ENCODE results near the gene POLR2H.

Gene POLR2H

DNA sequence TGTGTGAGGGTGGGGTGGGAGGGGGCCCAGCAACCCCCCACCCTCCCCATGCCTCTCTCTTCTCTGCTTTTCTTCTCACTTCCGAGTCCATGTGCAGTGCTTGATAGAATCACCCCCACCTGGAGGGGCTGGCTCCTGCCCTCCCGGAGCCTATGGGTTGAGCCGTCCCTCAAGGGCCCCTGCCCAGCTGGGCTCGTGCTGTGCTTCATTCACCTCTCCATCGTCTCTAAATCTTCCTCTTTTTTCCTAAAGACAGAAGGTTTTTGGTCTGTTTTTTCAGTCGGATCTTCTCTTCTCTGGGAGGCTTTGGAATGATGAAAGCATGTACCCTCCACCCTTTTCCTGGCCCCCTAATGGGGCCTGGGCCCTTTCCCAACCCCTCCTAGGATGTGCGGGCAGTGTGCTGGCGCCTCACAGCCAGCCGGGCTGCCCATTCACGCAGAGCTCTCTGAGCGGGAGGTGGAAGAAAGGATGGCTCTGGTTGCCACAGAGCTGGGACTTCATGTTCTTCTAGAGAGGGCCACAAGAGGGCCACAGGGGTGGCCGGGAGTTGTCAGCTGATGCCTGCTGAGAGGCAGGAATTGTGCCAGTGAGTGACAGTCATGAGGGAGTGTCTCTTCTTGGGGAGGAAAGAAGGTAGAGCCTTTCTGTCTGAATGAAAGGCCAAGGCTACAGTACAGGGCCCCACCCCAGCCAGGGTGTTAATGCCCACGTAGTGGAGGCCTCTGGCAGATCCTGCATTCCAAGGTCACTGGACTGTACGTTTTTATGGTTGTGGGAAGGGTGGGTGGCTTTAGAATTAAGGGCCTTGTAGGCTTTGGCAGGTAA is 16.0 kb upstream of the POLR2H start:
- Histone ChIP-seq H3K36me3 (ENCODE audit: control insufficient read depth, insufficient read depth, low read length) (peaks cover 19% of the 10 kb centered on the region), H3K4me3 (ENCODE audit: low read depth, low read length) (no peak overlapping the region), H3K27ac (ENCODE audit: low read depth, low read length) (peak overlapping the region; percentile 72), H3K27me3 (ENCODE audit: control insufficient read depth, insufficient read depth, low read length) (no peaks in the 10 kb centered on the region), H3K4me1 (ENCODE audit: control insufficient read depth, insufficient read depth, low read length) (peaks cover 6% of the 10 kb centered on the region), H3K9ac (ENCODE audit: low read depth, low read length) (no peak overlapping the region), H3K9me3 (ENCODE audit: control insufficient read depth, insufficient read depth, low read length) (no peaks in the 10 kb centered on the region)

DNA sequence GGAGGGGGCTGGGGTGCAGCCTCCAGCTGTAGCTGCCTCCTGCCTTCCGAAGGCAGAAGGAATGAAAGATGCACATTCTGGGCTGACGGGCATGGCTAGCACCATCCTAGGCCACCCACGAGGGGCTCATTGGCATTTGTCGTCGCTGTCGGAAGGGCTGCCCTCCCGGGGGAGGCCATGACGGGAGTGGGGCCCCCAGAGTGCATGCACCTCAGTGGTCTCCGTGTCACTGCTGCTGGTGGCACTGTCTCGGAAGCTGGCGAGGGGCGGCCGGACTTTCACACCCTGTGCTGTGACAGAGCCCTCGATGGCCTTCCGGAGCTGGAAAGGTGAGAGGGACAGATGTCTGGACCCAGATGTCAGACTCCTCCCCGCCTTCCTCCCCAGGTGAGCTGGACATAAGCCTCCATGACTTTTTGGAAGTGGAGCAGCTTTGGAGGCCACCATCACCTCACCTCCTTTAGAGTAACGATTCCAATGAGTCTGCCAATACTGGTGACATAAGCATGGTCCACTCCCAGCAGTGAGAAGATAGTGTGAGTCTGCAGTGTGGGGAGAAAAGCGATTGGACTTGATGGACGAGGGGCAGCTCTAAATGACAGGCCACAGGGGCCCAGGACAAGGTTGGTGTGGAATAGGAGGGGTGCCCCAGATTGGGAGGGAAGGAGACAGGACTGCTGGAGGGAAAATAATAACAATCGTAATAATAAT is 14.9 kb upstream of the POLR2H start:
- H3K9ac ChIP-seq (ENCODE audit: low read depth, low read length) = no peak overlapping the region
- no peak overlapping the region for H3K4me3 ChIP-seq (ENCODE audit: low read depth, low read length)
- peaks cover 15% of the 10 kb centered on the region for H3K4me1 ChIP-seq (ENCODE audit: control insufficient read depth, insufficient read depth, low read length)
- no peaks in the 10 kb centered on the region for H3K9me3 ChIP-seq (ENCODE audit: control insufficient read depth, insufficient read depth, low read length)
- H3K27ac ChIP-seq (ENCODE audit: low read depth, low read length) = no peak overlapping the region
- peaks cover 21% of the 10 kb centered on the region for H3K36me3 ChIP-seq (ENCODE audit: control insufficient read depth, insufficient read depth, low read length)
- no peaks in the 10 kb centered on the region for H3K27me3 ChIP-seq (ENCODE audit: control insufficient read depth, insufficient read depth, low read length)

DNA sequence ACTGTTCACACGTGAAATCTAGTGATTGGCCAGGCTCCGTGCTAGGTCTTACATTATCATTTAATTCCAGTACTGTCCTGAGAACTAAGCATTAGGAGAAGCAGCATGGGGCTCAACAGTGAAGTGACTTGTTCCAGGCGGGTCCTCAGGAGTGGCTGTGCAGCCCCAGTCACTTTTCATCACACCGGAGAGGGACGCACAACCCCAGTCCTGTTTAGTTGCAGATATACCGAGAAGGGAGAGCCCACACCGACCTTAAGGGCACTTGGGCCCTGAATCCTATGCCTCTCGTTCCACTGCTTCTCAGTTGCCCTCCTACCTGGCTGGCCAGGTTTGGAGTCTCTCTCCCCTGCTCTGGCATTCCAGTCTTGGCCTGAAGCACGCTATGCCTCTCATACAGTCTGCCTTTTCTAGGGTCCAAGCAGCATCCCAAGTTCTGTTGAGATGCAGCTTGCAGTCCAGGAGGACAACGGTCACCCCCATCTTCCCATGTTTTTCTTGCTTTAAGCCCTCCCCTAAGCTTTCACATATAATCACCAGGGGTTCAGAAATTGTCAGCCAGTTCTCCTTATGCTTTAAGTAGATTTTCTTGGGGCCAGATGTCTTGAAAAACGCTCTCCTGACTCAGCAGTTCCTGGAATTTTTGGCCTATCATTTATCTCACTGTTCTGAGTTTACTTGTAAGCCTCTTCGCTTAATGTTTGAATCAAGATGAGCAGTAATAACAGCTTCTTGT is 14.0 kb upstream of the POLR2H start:
- H3K9me3 ChIP-seq (ENCODE audit: control insufficient read depth, insufficient read depth, low read length) = no peaks in the 10 kb centered on the region
- H3K27me3 ChIP-seq (ENCODE audit: control insufficient read depth, insufficient read depth, low read length) = no peaks in the 10 kb centered on the region
- H3K4me3 ChIP-seq (ENCODE audit: low read depth, low read length) = no peak overlapping the region
- no peak overlapping the region for H3K9ac ChIP-seq (ENCODE audit: low read depth, low read length)
- peaks cover 28% of the 10 kb centered on the region for H3K36me3 ChIP-seq (ENCODE audit: control insufficient read depth, insufficient read depth, low read length)
- no peak overlapping the region for H3K27ac ChIP-seq (ENCODE audit: low read depth, low read length)
- peaks cover 21% of the 10 kb centered on the region for H3K4me1 ChIP-seq (ENCODE audit: control insufficient read depth, insufficient read depth, low read length)

GRCh38 chr3:184348057-184348382 is 13.5 kb upstream of the POLR2H start:
- no peak overlapping the region for H3K9ac ChIP-seq (ENCODE audit: low read depth, low read length)
- no peak overlapping the region for H3K4me3 ChIP-seq (ENCODE audit: low read depth, low read length)
- H3K4me1 ChIP-seq (ENCODE audit: control insufficient read depth, insufficient read depth, low read length) = peaks cover 21% of the 10 kb centered on the region
- H3K36me3 ChIP-seq (ENCODE audit: control insufficient read depth, insufficient read depth, low read length) = peaks cover 28% of the 10 kb centered on the region
- H3K9me3 ChIP-seq (ENCODE audit: control insufficient read depth, insufficient read depth, low read length) = no peaks in the 10 kb centered on the region
- no peaks in the 10 kb centered on the region for H3K27me3 ChIP-seq (ENCODE audit: control insufficient read depth, insufficient read depth, low read length)
- no peak overlapping the region for H3K27ac ChIP-seq (ENCODE audit: low read depth, low read length)

DNA sequence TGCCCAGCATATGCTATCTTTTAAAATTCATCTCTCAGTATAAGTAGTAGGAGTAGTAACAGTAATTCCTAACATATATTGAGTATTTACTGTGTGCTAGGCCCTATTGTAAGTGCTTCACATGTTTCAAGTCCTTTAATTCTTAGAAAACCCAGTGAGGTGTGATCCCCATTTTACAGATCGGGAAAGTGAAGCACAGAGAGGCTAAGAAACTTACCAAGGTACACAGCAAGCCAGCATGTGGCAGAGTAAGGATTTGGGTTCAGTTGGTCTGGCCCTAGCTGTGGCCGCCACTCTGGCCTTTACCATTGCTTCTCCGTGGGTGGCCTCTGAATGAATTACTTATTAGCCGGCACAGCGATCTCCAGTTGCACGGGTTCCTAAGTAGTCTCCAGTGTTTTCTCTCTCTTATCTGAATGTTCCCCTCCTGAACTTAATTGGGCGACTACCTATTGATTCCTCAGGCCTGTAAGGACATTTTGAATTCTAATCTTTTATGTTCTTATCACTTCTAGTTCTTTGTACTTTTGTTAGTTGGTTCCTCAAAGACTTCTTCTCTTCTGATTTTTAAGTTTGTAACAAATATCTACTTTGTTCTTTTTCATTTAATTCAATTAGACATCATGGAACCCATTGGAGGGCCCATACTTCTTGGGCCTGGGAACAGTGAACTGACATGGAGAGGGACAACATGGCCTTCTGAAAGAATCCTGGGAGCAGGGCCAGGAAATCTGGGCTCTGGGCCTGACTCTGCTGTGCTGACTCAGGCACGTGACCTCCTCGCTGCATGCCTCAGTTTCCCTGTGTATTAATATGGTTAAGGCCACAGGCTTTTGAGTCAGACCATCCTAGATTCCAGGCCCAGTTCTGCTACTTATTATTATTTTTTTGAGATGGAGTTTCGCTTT is 11.7 kb upstream of the POLR2H start:
- Histone ChIP-seq H3K36me3 (ENCODE audit: control insufficient read depth, insufficient read depth, low read length) (peaks cover 33% of the 10 kb centered on the region), H3K27me3 (ENCODE audit: control insufficient read depth, insufficient read depth, low read length) (no peaks in the 10 kb centered on the region), H3K4me3 (ENCODE audit: low read depth, low read length) (no peak overlapping the region), H3K27ac (ENCODE audit: low read depth, low read length) (no peak overlapping the region), H3K9ac (ENCODE audit: low read depth, low read length) (no peak overlapping the region), H3K4me1 (ENCODE audit: control insufficient read depth, insufficient read depth, low read length) (peaks cover 21% of the 10 kb centered on the region), H3K9me3 (ENCODE audit: control insufficient read depth, insufficient read depth, low read length) (no peaks in the 10 kb centered on the region)

- Histone ChIP-seq H3K9me3 (ENCODE audit: control insufficient read depth, insufficient read depth, low read length) (no peaks in the 10 kb centered on the region), H3K36me3 (ENCODE audit: control insufficient read depth, insufficient read depth, low read length) (peaks cover 41% of the 10 kb centered on the region), H3K9ac (ENCODE audit: low read depth, low read length) (no peak overlapping the region), H3K27me3 (ENCODE audit: control insufficient read depth, insufficient read depth, low read length) (no peaks in the 10 kb centered on the region), H3K27ac (ENCODE audit: low read depth, low read length) (no peak overlapping the region), H3K4me3 (ENCODE audit: low read depth, low read length) (no peak overlapping the region), H3K4me1 (ENCODE audit: control insufficient read depth, insufficient read depth, low read length) (peaks cover 17% of the 10 kb centered on the region)
Observed at GRCh38 chr3:184350618-184351017, 10.9 kb upstream of the POLR2H start.

- peaks cover 14% of the 10 kb centered on the region for H3K4me1 ChIP-seq (ENCODE audit: control insufficient read depth, insufficient read depth, low read length)
- peaks cover 49% of the 10 kb centered on the region for H3K36me3 ChIP-seq (ENCODE audit: control insufficient read depth, insufficient read depth, low read length)
- no peak overlapping the region for H3K4me3 ChIP-seq (ENCODE audit: low read depth, low read length)
- H3K9ac ChIP-seq (ENCODE audit: low read depth, low read length) = no peak overlapping the region
- no peaks in the 10 kb centered on the region for H3K27me3 ChIP-seq (ENCODE audit: control insufficient read depth, insufficient read depth, low read length)
- peak overlapping the region; percentile 53 for H3K27ac ChIP-seq (ENCODE audit: low read depth, low read length)
- H3K9me3 ChIP-seq (ENCODE audit: control insufficient read depth, insufficient read depth, low read length) = no peaks in the 10 kb centered on the region
Observed at GRCh38 chr3:184351511-184352148, 9.9 kb upstream of the POLR2H start.

DNA sequence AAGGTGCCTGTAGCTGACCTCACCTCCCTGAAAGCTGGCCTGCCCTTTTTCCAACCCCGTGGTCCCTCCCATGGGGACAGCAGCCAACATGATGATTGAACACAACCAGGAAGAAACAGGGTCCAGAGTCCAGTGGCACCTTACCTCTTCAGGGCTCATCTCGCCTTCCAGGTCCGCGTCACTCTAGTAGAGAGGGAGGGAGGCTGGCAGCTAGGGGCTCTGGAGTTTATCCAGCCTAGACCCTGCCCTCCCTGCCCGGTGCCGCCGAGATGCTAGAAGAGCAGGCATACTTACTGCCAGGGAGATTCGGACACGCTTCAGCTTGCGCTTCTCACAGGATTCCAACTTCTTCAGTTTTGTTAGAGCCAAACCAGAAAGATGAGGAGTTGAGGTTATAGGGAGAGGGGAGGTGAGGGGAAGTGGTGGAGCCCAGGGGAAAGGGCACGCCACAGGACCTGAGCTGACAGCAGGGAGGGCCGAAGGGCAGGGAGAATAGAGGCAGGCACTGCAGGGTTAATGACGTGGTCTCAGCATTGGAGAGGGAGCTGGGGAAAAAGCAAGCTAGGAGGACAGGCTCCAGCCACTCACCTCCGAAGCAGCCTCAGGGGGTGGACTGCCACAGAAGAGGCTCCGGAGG is 9.2 kb upstream of the POLR2H start:
- H3K27ac ChIP-seq (ENCODE audit: low read depth, low read length) = peak overlapping the region; percentile 53
- H3K36me3 ChIP-seq (ENCODE audit: control insufficient read depth, insufficient read depth, low read length) = peaks cover 55% of the 10 kb centered on the region
- no peaks in the 10 kb centered on the region for H3K27me3 ChIP-seq (ENCODE audit: control insufficient read depth, insufficient read depth, low read length)
- no peak overlapping the region for H3K9ac ChIP-seq (ENCODE audit: low read depth, low read length)
- no peaks in the 10 kb centered on the region for H3K9me3 ChIP-seq (ENCODE audit: control insufficient read depth, insufficient read depth, low read length)
- H3K4me3 ChIP-seq (ENCODE audit: low read depth, low read length) = no peak overlapping the region
- H3K4me1 ChIP-seq (ENCODE audit: control insufficient read depth, insufficient read depth, low read length) = peaks cover 14% of the 10 kb centered on the region

GRCh38 chr3:184352897-184353545 is 8.5 kb upstream of the POLR2H start:
- Histone ChIP-seq H3K27ac (ENCODE audit: low read depth, low read length) (no peak overlapping the region), H3K9me3 (ENCODE audit: control insufficient read depth, insufficient read depth, low read length) (no peaks in the 10 kb centered on the region)

More at GRCh38 chr3:184352897-184353545, 8.5 kb upstream of the POLR2H start:
- H3K27me3 ChIP-seq (ENCODE audit: control insufficient read depth, insufficient read depth, low read length) = no peaks in the 10 kb centered on the region
- H3K4me1 ChIP-seq (ENCODE audit: control insufficient read depth, insufficient read depth, low read length) = peaks cover 14% of the 10 kb centered on the region
- peaks cover 55% of the 10 kb centered on the region for H3K36me3 ChIP-seq (ENCODE audit: control insufficient read depth, insufficient read depth, low read length)
- no peak overlapping the region for H3K4me3 ChIP-seq (ENCODE audit: low read depth, low read length)
- no peak overlapping the region for H3K9ac ChIP-seq (ENCODE audit: low read depth, low read length)
